Smooth muscle cell (in vitro differentiated cells): ENCODE data around the gene HHIPL1. TPM values are rescaled to one million over a fixed set of nuclear protein-coding genes. Genes with fewer than 3 reads are reported as not detected.

ENCODE experiments used
- DNase-seq: peaks from one replicate; lab custom pipeline; 2025; ENCODE audit not compliant: unreplicated experiment; lab: John Stamatoyannopoulos, UW
- H2AFZ ChIP-seq: fragments of 200-600 bp; sonication (generic); 2 replicates; pipeline ENCODE4 v1.6.0; 2016; ENCODE audit warnings: antibody characterized with exemption, low read depth, mild to moderate bottlenecking
- H3F3A ChIP-seq: fragments of 200-600 bp; sonication (generic); 2 replicates; pipeline ENCODE4 v1.6.0; 2017; ENCODE audit warnings: antibody characterized with exemption, low read depth
- H3K27ac ChIP-seq: fragments of 200-600 bp; sonication (generic); 2 replicates; pipeline ENCODE4 v1.5.1; 2016; ENCODE audit warnings: low read depth, mild to moderate bottlenecking
- H3K27me3 ChIP-seq: fragments of 200-600 bp; sonication (generic); 2 replicates; pipeline ENCODE4 v1.6.1; 2016; ENCODE audit warnings: low read depth, mild to moderate bottlenecking
- H3K36me3 ChIP-seq: fragments of 200-600 bp; sonication (generic); 2 replicates; pipeline ENCODE4 v1.5.1; 2016; ENCODE audit warnings: low read depth
- H3K4me1 ChIP-seq: fragments of 200-600 bp; sonication (generic); 2 replicates; pipeline ENCODE4 v1.5.1; 2016; ENCODE audit warnings: low read depth
- H3K4me2 ChIP-seq: fragments of 200-600 bp; sonication (generic); 2 replicates; pipeline ENCODE4 v1.6.0; 2016; ENCODE audit warnings: mild to moderate bottlenecking
- H3K4me3 ChIP-seq: fragments of 200-600 bp; sonication (generic); 2 replicates; pipeline ENCODE4 v1.5.1; 2016; ENCODE audit warnings: mild to moderate bottlenecking
- H3K79me2 ChIP-seq: fragments of 200-600 bp; sonication (generic); 2 replicates; pipeline ENCODE4 v1.6.0; 2016; ENCODE audit warnings: low read depth, mild to moderate bottlenecking
- H3K9ac ChIP-seq: fragments of 200-600 bp; sonication (generic); 2 replicates; pipeline ENCODE4 v1.6.0; 2016; ENCODE audit warnings: low read depth
- H3K9me3 ChIP-seq: fragments of 200-600 bp; sonication (generic); replicated peaks from 2 replicates; pipeline ENCODE4 v1.5.1; 2016; ENCODE audit warnings: low read depth
- H4K20me1 ChIP-seq: fragments of 200-600 bp; sonication (generic); 2 replicates; pipeline ENCODE4 v1.6.0; 2016; ENCODE audit warnings: low read depth
- WGBS: methylation state at CpG from one replicate; pipeline ENCODE4 v1.1.7; 2016; ENCODE audit warnings: low lambda C conversion rate; 5-methylcytosine and 5-hydroxymethylcytosine counted together
- polyA plus RNA-seq: library from polyadenylated mRNA; unstranded; fragments of >200 nt; fragmentation: Nextera tagmentation; extraction: Ambion mirVana; gene quantifications from 2 replicates; pipeline ENCODE4 v1.2.1, GENCODE V29; 2016
- total RNA-seq: library from RNA; depleted of rRNA; stranded (reverse); fragments of >200 nt; gene quantifications from 2 replicates; pipeline ENCODE4 v1.2.3, GENCODE V29; 2014
- TF ChIP-seq, protein P1 (sequence below): fragments of 200-600 bp; sonication (generic); IDR thresholded peaks from 2 replicates; pipeline ENCODE4 v1.5.1; 2017; ENCODE audit warnings: borderline replicate concordance, mild to moderate bottlenecking, antibody characterized with exemption; ENCODE audit not compliant: insufficient read depth, poor library complexity, severe bottlenecking

HHIPL1 gene
- total and polyA plus RNA-seq, 2 experiments from 2014 or later: 9.6 to 11.9 TPM

DNA sequence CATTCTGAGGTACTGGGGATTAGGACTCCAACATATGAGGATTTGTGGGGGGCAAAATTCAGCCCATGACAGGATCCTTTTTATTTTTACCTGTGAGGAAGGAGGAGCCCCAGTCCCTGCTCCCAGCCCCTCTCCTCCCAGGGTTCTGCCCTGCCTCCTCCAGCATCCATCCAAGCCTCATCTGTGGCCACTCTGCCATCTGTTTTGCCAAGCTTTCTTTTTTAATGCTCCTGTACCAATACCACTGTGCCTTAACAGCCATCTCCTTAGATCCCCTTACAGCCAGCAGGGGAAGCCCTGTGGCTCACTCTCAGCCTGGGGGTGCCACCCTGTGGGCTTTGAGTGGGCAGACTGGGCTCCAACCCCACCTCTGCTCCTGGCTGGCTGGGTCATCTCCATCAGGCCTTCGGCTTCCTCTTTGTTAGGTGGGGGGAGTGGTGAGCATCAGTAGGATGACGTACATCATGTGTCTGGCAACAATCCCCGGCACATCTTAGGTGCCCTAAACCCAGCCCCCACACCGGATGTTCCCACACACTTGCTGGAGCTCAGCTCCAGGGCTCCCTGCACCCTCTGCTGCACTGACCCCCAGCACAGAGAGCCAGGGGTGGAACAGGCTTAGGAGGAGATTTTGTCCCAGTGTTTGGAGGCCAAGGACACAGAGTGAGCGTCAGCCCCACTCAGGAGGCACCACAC, 79.4 kb downstream of the HHIPL1 start:
- Histone ChIP-seq H3K36me3 (no peaks in the 10 kb centered on the region), H3K4me2 (no peak overlapping the region), H3K27me3 (peaks cover 20% of the 10 kb centered on the region), H3K9me3 (no peaks in the 10 kb centered on the region), H3K79me2 (no peaks in the 10 kb centered on the region), H4K20me1 (no peaks in the 10 kb centered on the region), H3F3A (no peaks in the 10 kb centered on the region), H3K9ac (no peak overlapping the region), H3K4me1 (no peaks in the 10 kb centered on the region), H3K27ac (no peak overlapping the region), H3K4me3 (no peak overlapping the region), H2AFZ (no peak overlapping the region)
- TF ChIP-seq, protein P1, sequence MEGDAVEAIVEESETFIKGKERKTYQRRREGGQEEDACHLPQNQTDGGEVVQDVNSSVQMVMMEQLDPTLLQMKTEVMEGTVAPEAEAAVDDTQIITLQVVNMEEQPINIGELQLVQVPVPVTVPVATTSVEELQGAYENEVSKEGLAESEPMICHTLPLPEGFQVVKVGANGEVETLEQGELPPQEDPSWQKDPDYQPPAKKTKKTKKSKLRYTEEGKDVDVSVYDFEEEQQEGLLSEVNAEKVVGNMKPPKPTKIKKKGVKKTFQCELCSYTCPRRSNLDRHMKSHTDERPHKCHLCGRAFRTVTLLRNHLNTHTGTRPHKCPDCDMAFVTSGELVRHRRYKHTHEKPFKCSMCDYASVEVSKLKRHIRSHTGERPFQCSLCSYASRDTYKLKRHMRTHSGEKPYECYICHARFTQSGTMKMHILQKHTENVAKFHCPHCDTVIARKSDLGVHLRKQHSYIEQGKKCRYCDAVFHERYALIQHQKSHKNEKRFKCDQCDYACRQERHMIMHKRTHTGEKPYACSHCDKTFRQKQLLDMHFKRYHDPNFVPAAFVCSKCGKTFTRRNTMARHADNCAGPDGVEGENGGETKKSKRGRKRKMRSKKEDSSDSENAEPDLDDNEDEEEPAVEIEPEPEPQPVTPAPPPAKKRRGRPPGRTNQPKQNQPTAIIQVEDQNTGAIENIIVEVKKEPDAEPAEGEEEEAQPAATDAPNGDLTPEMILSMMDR: no peak
- DNase-seq: no peak
- 70% methylated on average over 5 of the region's 5 CpGs for WGBS

DNA sequence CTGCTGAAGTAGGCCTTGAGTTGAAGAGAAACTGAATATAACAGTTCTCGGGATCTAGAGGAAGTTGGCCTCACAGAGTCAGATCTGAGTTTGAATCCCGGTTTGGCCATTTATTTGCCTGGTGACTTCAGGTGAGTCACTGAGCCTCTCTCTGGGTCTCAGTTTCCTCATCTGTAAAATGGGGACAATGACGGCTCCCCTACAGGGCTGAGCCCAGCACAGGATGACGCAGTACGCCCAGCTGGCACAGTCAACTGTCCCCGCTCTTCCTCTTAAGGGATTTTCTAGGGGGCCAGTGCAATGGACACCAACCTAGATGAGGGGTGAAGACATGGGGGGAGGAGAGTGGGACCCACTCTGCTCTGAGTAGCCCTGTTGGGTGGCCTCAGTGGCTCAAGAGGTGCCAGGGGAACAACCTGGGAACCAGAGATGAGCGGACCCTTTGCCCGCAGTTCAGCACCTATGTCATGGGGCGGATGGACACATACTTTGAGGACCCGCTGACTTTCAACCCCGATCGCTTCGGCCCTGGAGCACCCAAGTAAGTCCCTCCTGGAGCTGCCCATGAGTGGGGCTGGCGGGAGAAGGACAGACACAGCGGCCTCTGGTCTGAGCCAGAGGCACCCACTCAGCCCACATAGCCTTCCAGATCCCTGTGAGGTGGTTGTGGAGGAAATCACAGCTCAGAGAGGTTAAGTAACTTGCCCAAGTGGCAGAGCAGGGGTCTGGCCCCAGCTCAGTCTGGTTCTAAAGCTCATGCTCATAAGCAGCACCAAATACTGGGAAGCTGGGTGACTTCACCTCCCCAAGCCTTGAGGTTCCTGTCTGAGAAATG, 80.2 kb downstream of the HHIPL1 start:
- Histone ChIP-seq H3F3A (no peaks in the 10 kb centered on the region), H3K27me3 (peaks cover 20% of the 10 kb centered on the region), H2AFZ (no peak overlapping the region), H3K9me3 (no peaks in the 10 kb centered on the region), H3K4me3 (no peak overlapping the region), H3K27ac (no peak overlapping the region), H3K4me1 (no peaks in the 10 kb centered on the region), H3K9ac (no peak overlapping the region), H3K4me2 (no peak overlapping the region), H3K36me3 (no peaks in the 10 kb centered on the region), H4K20me1 (no peaks in the 10 kb centered on the region), H3K79me2 (no peaks in the 10 kb centered on the region)
- TF ChIP-seq, protein P1: no peak
- 94% methylated on average over 15 of the region's 15 CpGs for WGBS
- DNase-seq: no peak

DNA sequence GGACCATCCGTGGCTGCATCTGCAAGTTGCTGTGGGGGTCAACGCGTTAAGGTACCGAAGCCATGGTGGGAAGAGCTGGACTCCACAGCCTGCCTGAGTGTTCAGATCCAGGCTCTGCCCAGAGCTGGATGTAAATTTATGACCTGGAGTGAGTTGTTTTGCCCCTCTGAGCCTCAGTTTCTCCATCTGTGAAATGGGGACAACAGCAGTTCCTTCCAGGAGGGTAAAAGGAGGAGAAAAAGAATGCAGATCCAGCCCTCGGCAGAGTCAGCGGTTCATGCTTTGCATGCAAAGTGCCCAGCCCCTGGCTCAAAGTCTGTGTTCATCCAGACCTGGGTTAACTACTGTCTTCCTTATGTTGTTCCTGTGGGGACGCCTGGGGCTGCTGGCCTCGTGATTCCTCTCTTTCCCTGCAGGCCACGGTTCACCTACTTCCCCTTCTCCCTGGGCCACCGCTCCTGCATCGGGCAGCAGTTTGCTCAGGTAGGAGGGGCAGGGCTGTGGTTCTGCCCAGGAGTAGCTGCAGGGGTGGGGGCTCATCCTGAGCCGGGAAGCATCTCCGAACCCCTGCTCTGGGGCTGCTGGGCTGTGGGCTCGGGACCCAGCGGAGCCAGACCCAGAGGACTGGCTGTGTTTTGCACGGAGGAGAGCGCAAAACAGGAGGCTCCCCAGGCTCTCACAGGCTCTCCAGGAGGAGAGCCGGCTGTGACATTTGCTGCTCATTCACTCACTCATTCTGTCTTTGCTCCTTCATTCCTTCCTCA, 81.0 kb downstream of the HHIPL1 start:
- peaks cover 5% of the 10 kb centered on the region for H3K4me1 ChIP-seq
- no peak overlapping the region for H3K4me3 ChIP-seq
- no peaks in the 10 kb centered on the region for H3K79me2 ChIP-seq
- H3K9me3 ChIP-seq: no peaks in the 10 kb centered on the region
- DNase-seq: no peak
- TF ChIP-seq, protein P1: no peak
- no peaks in the 10 kb centered on the region for H3F3A ChIP-seq
- H3K27ac ChIP-seq: no peak overlapping the region
- H2AFZ ChIP-seq: no peak overlapping the region
- no peaks in the 10 kb centered on the region for H4K20me1 ChIP-seq
- WGBS: 77% methylated on average over 18 of the region's 18 CpGs
- peaks cover 20% of the 10 kb centered on the region for H3K27me3 ChIP-seq
- no peak overlapping the region for H3K4me2 ChIP-seq
- no peak overlapping the region for H3K9ac ChIP-seq
- no peaks in the 10 kb centered on the region for H3K36me3 ChIP-seq
